ENCODE measurements around the gene CCDC127.

Gene CCDC127

DNA sequence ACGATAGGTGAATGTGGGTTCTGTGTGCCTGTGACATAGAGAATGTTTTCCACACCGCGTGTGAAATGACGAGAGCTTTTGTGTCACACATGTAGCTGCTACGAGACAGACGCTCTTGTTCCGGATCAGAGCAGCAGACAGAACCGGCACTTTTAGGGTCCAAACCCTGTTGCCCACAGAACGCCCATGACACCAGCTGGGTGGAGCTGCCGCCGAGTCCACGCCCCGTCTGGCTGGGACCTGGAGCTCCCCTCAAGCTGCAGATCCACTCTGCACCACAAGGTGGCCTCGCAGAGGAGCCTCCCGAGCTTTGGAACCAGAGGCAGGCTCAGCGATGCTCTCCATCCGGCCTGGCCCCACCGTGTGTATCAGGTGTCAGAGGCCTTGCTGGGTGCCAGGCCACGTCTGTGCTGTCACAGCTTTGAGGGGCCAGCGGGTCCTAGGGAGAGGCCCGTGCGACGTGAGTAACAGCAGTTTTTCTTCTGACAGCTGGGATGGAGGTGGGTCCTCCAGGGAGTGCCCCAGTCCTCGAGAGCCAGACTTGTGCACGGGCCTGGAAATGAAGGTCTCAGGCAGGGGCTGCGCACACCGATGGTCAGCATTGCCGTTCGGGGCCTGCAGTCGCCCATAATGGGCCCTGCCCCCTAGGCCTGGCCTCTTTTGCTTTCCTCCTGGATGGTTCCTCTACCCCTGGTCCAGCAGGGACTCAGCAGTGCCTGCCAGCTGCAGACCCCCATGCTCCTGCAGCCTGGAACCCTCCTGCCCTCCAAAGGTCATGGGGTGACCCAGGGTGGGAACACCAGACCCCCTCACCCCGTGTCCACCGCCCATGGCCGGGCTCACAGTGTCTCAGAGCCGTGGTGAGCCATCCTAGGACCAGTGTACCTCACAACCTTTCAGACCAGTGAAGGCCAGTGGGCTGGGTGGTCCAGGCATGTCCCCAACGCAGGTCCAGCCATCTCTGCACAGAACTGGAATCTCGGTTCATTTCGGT, 29.2 kb downstream of the CCDC127 start:
- DNase-seq = peak; percentile 65

DNA sequence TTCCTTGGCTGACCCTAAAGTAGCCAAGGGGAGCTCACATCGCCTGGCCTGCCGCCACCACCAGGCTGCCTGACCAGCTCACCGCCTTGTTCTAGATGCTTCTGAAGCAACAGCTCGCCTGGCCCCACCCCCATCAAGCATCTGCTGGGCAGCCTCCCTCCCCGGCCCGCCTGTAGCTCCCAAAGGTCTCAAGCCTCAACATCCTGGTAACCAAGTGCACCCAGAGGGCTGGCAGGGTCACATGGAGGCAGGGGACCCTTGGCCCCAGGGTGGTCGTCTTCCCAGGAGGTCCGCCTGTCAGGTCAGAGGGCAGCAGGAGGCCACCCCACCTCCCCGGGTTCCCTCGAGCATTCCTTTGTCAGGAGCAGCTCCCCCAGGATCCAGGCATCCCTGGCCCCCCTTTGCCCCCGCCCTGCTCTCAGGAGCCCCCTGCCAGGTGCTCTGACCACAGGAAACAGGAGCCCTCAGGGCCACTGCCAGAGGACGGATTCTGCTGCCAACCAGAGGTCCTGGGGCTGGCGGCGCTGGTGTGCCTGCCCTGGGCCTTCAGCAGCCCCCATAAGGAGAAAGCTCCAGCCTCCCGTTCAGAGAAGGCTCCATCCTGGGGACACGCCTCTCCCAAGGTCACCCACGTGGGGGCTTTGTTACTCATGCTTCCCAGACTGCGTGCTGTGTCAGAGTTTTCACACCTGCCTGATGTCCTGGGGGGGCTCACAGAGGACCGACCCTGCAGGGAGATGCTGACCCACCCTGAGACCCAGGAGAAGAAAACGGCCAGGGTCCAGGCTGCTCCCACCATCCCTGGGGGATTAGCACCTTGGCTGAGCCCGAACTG, 30.1 kb downstream of the CCDC127 start:
- no peak for DNase-seq

DNA sequence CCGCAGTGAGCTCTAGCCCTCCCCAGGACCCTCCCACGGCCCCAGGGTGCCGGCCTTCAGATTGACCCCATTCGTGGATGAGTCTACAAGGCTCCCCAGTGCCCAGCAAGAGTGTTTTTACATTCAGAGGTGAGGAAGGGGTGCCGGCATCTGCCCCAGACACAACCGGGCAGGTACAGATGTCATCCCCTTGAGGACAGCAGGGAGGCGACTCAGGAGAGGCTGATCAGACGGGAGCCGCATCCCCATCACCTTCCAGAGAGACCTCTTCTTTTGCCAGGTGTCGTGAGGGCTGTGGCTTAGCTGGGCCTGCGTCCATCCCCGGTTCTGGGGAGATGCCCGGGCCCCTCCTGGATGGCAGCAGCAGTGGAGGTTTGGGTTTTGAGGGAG, 30.9 kb downstream of the CCDC127 start:
- DNase-seq = no peak

DNA sequence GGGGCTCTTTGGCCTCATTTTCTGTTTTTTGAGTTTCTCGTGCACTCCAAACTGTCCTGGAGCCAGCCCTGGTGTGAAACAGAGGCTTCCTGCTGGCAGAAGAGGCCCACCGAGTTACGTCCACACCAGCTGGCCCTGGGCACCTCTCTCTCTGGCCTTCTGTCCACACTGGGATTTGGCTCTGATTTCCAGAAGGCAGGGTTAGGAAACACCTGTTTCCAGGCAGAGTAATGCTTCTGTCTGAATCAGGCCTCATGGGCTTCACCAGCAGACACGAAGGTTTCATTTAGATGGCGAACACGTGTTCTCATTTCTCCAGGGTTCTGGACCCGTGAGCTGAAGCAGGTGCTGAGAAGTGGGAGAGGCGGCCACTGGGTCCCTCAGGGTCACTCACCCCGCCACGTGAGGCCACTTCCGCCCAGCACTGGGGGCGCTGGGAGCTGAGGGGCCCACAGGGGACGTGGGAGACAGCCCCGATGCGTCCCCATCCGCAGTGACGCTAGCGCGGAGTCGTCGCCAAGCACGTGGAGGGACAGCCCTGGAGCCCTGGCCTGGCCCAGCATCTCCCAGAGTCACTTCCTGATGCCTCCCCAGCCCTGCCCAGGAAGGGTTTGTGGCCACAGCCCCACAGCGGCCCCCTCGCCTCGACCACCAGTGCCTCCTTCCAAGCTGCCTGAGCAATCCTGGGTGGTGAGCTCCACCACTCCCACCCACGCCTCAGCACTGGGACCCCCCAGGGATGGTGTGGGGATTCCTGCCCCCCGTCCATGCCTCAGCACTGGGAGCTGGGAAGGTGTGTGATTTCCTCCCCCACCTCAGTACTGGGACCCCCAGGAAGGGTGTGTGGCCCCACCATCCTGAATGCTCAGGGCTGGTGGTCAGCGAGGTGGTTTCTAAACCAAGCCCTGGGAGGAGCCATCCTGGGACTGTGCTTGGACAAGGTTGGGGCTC, 31.6 kb downstream of the CCDC127 start:
- no peak for DNase-seq

DNA sequence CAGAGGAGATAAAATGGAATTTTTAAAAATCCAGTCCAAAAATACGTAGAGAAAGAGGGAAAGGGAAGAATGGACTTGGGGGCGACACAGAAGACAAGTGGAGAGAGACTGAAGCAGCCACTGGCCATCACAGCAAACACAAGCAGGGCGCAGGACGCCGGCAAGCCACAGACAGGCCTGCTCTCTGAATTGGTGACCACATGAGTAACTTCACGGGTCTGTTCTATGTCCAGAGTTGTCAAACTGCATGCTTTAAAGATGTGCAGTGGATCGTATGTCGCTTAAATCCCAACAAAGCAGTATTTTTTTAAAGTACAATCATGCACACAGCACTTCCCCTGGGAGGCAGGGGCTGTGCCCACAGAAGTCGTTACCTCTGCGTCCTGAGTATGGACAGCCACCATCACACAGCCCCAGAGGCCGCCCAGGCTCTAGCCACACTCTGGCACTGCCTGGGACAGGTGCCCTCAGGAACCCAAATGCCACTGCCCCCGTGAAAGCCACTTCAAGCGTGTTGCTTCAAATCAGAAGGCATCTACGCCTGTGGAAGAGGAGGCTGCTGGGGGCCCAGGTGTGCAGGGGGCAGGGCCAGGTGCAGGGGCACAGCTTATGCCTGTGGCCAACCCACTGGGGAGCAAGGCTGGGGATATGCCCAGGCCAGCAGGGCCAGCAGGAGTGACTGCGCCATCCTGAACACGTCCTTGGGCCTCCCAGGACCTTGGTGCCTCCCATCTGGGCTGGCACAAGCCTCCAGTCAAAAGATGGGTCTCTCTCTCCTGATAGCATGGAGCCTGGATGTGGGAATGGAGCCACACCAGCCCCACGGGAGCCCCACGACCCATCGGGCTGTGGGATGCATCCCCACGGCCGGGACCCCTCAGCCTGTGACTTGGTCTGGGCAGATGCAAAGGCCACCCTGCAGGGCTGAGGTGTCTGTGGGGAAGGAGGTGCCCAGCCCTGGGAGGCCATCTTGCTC, 32.6 kb downstream of the CCDC127 start:
- no peak for DNase-seq

DNA sequence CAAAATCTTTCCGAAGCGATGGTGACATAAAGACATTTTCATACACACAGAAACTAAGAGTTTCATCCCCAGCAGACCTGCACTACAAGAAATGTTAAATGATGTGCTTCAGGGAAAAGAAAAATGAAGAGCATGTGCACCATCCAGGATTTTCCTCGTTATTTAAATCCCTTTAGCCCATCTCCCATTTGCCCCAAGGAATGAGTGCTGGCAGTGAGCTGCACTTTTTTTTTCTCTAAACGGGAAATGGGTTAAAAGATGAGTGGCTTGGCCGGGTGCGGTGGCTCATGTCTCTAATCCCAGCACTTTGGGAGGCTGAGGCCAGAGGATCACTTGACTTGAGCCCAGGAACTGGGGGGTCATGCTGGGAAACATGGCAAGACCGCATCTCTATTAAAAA, 33.5 kb downstream of the CCDC127 start:
- no peak for DNase-seq

DNA sequence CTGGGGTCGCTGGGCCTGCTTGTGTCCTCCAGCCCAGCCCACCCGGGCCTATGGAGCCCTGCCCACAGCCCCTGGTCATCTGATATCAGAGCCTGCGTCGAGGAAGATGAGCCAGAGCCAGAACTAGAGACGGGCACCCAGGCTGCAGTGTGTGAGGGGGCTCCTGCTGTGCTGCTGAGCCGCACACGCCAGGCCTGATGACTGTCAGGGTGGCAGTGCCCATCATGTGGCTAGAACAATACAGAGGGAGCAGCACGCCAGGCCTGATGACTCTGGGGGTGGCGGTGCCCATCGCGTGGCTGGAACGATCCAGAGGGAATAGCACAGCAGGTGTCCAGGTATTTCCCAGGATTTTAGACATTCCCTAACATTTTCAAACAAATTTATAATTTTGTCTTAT, 35.8 kb downstream of the CCDC127 start:
- no peak for DNase-seq

DNA sequence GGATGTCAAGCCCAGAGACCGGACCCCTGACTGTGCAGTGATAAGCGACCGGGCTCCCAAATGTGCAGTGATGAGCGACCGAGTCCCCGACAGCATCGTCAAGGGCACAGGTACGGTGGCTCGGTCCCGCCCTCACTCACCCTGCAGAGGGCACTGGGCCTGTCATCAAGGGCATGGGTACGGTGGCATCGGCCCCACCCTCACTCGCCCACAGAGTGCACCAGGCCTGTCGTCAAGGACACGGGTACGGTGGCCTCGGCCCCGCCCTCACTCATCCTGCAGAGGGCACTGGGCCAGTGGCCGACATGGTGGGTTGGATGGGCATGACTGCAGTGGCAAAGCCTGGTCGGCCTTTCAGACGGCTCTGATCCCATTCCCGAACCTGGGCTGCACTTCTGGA, 36.4 kb downstream of the CCDC127 start:
- DNase-seq = no peak

DNA sequence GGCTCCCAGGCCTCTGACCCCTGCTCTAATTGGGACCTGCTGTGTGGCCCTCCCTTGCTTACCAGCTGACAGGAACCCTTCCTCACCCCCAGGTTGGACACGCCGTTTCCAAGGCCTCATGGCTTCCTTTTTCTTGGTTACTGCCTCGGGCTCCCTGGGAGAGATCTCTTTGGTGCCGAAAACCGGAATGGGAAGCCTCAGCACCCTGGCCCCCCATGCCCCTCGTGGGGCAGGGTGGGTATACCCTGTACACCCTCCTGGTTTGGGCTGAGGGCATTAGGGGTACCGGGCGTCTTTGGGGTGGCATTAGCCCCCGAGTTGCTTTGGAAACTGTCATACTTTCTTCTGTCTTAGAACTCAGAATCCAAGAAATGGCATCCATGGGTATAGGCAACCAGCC, 36.8 kb downstream of the CCDC127 start:
- DNase-seq = no peak

DNA sequence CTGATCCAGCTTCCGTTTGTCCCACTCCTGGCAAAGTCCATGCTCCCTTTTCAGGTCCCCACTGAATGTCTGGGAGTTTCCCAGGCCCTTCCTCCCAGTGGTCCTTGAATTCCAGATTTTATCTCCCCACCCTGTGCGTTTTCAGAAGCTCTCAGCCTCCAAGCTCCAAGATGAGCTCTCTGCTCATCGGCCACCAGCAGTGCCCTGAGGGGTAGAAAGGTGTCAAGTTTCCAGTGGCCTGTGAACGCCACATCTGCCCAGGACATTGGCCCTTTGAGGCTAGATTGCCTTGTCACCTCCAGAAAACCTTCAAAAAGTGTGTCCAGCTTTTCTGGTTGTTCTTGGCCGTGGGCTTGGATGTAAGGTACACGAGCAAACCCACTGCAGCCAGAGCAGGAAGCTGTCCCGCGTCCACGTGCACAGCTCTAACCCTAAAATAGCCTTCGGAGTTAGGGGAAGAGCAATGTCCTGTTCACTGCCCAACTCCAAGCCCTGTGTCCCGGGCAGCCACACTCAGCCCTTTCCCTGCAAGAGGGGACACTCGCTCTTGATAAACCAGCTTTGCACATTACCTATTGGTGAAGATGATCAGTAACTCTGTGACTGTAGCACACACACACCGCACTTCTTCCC, 37.6 kb downstream of the CCDC127 start:
- DNase-seq = no peak

DNA sequence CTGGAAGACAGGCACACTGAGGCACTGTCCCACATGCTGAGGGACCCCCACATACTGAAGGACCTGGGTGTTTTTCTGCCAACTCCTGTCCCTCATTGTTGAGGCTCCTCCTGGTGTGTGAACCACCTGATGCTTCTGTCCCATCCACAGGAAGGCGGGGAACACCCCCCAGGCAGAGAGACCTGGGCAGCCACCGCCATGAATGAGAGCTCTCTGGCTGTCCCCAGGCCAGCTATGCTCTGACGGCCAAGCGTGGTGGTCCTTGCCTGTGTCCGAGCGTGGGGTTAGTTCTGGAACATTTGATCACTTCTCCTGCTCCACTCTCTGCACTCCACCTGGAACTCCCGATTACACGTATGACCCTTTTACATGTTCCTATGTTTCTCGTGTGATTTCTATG, 38.6 kb downstream of the CCDC127 start:
- no peak for DNase-seq

DNA sequence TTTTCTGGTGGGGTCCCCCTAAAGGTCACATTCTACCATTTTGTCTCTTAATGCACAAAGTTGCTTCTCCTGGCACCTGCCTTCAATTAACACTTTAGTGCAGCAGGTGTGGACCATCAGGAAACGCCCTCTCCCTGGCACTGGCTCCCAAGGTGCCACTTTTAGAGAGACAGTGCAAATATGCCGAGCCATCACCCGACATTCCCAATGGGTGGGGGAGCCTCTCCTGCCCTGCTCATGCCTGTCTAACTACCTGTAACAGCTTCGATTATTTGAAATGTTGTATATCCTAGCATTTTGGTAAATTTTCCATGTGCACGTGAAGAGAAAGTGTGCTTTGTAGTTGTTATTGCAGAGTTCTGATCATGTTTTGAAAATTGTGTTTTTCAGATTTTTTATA, 39.8 kb downstream of the CCDC127 start:
- DNase-seq = no peak

DNA sequence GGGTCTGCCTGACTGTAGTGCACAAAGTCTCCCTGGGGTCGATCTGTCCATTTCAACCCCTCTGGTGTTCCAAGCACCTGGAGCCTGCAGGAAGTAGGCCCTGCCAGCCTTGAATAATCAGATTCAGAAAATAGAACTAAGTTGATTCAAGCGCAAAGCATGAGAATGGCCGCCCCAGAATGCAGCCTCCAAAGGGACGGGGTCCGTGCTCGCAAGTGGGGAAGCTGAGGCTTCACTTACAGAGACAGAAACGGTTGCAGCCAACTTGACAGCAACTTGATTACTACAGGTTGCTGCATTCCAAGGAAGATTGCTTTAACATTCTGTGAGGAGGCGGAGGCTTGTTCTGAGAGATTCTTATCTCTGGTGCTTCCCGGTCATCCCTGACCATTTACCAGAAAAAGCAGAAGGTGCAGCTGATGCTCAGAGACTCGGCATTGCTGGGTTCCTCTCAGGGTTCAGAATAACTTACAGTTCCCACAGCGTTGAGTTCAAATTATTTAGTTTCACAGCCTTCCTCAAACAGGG, 41.6 kb downstream of the CCDC127 start:
- DNase-seq = no peak

DNA sequence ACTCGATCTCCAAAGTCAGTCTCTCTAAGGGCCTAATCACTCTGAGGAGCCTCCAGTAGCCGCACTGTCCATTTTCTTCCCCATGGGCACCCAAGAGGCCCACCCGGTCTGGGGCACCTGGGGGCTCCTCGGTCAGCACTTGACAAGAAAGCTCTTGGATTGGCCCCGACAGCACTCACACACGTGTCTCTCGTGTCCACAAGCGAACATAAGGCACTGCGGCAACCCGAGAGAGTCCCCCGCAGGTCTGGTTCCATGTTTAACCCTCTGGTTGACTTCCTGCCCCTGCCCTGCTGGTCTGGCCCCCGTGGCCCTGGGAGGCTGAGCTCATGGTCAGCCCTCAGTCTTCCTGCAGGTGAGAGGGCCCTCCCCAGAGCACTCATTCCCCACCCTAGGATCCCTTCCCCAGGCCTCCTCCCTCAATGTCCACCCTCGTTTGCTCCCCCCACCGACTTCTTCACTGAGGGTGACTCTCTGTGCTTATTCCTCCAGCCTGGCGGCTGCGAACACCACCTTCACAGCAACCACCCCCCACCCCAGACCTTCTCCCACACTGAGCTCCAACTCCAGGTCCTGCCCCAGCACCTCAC, 43.0 kb downstream of the CCDC127 start:
- DNase-seq = no peak

DNA sequence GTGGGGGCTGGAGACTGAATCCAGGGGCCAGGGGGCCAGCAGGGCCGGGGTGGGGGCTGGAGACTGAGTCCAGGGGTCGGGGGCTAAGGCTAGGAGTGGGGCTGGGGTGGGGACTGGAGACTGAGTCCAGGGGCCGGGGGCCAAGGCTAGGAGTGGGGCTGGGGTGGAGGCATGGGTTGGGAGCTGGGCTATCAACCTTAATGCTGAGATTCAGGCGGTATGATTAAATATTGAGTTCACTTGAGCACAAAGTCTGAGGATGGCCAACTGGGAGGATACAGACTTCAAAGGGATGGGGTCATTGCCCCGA, 43.7 kb downstream of the CCDC127 start:
- DNase-seq = no peak

DNA sequence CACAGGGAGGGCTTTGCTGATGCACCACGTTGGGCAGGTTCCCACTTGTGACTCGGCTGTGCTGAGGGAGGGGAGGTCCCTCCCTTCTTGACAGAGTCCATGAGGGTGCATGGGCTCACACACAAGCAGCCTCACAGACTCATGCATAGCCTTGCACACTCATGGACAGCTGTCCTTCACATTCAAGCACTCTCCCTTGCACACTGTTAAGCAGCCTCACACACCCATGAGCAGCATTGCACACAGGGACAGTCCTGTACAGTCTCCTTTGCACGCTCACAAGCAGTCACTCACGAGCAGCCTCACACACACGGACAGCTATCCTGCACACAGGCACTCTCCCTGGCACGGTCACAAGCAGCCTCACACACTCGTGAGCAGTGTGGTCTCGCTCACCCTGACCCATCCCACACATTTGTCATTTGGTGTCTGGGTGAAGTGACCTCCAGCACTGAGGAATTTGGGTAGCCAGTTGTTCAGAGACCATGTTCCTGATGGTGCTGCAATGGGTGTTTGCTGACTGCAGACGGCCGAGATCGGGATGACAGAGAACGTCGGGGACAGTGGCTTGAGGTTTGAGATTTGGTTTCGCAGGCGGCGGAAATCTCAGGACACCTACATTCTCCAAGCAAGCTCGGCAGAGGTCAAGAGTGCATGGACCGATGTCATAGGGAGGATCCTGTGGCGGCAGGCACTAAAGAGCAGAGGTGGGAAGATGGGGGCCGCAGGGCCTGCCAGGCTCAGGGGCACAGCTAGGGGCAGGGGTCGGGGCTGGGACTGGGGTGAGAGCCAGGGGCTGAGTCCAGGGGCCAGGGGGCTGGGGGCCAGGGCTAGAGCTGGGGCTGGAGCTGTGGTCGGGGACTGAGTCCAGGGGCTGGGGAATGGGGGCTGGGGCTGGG, 44.3 kb downstream of the CCDC127 start:
- DNase-seq = no peak

DNA sequence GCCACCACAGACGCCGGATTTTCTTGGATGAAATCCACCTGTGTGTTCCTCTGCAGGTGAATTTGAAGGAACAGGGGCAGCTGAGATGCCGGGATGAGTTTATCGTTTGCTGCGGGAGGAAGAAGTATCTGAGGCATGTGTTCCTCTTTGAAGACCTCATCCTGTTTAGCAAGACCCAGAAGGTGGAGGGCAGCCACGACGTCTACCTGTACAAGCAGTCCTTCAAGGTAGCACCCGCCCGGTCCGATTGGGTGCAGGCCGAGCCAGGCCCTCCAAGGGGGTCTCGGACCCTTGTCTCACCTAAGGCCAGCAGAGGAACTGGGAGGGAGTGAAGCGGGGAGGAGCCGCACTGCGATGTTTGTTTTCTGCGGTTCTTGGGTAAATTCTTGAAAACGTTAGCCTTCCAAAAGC, 45.1 kb downstream of the CCDC127 start:
- no peak for DNase-seq

DNA sequence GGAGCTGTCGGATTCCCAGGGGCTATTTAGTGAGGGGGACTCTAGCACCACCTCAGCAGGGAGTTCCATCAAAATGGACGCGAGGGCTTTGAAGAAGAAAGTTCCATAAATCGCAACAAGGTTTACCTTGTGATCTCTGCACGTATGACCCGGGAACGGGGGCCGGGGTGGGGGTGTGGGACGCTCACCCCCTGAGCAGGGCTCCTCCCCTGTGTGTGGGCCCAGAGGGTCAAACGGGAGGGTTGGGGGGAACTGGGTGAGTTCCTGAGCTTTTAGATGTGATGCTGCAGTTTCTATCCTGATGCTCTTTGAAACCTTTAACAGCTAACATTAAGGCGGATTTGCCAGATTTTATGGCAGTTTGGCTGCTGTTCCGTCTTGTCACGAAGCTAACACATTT, 45.5 kb downstream of the CCDC127 start:
- DNase-seq = no peak

DNA sequence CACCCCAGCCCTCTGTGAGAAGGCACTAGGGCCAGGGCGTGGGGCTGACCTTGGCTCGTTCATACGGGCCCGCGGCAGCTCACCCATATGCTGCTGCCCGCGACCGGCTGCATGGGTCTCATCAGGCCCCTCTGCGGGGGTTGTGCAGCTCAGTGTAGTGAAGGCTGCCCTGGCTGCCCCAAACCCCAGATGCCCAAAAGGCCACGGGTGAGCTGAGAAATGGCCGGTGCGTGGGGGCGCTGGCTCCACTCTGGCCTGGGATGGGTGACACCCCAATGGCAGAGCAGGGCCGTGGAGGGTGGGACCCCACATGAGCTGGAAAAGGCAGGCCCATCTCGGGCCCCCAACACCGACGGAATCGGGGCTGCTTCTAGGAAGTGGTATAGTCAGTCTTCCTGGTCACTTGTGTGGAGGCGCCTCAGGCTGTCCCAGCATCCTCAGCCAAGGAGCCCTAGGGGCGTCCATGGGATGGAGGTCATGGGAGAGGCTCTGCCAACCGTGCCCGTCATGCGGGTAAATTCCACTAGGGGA, 46.1 kb downstream of the CCDC127 start:
- DNase-seq = no peak
